Mesenchymal stem cell (in vitro differentiated cells and primary cell): ENCODE results near the gene ARID3A.
A peak's percentile ranks its signal among the peaks of the same experiment; 100 is the strongest.

ENCODE experiments used
- DNase-seq: peaks from one replicate; pipeline ENCODE4 v3.0.0-alpha.2; 2013
- H2AFZ ChIP-seq: one replicate; pipeline ENCODE4 v1.6.1; 2013; ENCODE audit warnings: low read depth, mild to moderate bottlenecking, control low read depth, inconsistent platforms, low read length, moderate library complexity
- H2AK5ac ChIP-seq: 2 replicates; pipeline ENCODE4 v1.6.1; 2013; ENCODE audit warnings: low read length, moderate library complexity, mild to moderate bottlenecking, inconsistent platforms; ENCODE audit not compliant: severe bottlenecking
- H2BK120ac ChIP-seq: one replicate; pipeline ENCODE4 v1.6.1; 2013; ENCODE audit warnings: low read depth, mild to moderate bottlenecking, inconsistent platforms, low read length, moderate library complexity
- H2BK12ac ChIP-seq, 2 experiments: one replicate each; pipeline ENCODE4 v1.6.1; 2013; ENCODE audit warnings: inconsistent platforms in 2 of 2, low read length in 2 of 2, mild to moderate bottlenecking in 2 of 2, moderate library complexity in 2 of 2, control low read depth in 1 of 2
- H2BK15ac ChIP-seq: one replicate; pipeline ENCODE4 v1.6.1; 2013; ENCODE audit warnings: mild to moderate bottlenecking, low read depth, inconsistent platforms; ENCODE audit not compliant: poor library complexity, severe bottlenecking
- H2BK5ac ChIP-seq: 2 replicates; pipeline ENCODE4 v1.6.1; 2013; ENCODE audit warnings: low read depth, mild to moderate bottlenecking, low read length, control low read depth, inconsistent platforms; ENCODE audit not compliant: poor library complexity, severe bottlenecking
- H3K14ac ChIP-seq, 2 experiments: one replicate each; pipeline ENCODE4 v1.6.1; 2013; ENCODE audit warnings: inconsistent platforms in 2 of 2, low read length in 2 of 2, control low read depth in 1 of 2, mild to moderate bottlenecking in 1 of 2, moderate library complexity in 1 of 2
- H3K18ac ChIP-seq, 2 experiments: one replicate each; pipeline ENCODE4 v1.6.1; 2013; ENCODE audit warnings: inconsistent platforms in 2 of 2, low read length in 2 of 2, control low read depth in 1 of 2, low read depth in 1 of 2, mild to moderate bottlenecking in 1 of 2
- H3K23ac ChIP-seq, 2 experiments: one replicate each; pipeline ENCODE4 v1.6.1; 2013; ENCODE audit warnings: inconsistent platforms in 2 of 2, low read length in 2 of 2, mild to moderate bottlenecking in 2 of 2, moderate library complexity in 2 of 2, control low read depth in 1 of 2
- H3K27ac ChIP-seq: 2 replicates; pipeline ENCODE4 v1.5.1; 2013; ENCODE audit warnings: mild to moderate bottlenecking, moderate library complexity, low read length, control low read depth, inconsistent platforms; ENCODE audit not compliant: poor library complexity, severe bottlenecking
- H3K27me3 ChIP-seq, 2 experiments: 2 replicates each; pipeline versions ENCODE4 v1.6.1 to v1.7.0; 2013; ENCODE audit warnings: low read length in 2 of 2, mild to moderate bottlenecking in 2 of 2, moderate library complexity in 2 of 2, control low read depth in 1 of 2, inconsistent platforms in 1 of 2; ENCODE audit not compliant: control insufficient read depth in 1 of 2, insufficient read depth in 1 of 2
- H3K36me3 ChIP-seq, 2 experiments: 2 replicates each; pipeline versions ENCODE4 v1.6.1 to v1.7.0; 2013; ENCODE audit warnings: low read length in 2 of 2, control low read depth in 1 of 2, inconsistent platforms in 1 of 2, low read depth in 1 of 2, mild to moderate bottlenecking in 1 of 2; ENCODE audit not compliant: insufficient read depth in 2 of 2, control insufficient read depth in 1 of 2
- H3K4ac ChIP-seq, 2 experiments: one replicate each; pipeline ENCODE4 v1.6.1; 2013; ENCODE audit warnings: inconsistent platforms in 2 of 2, low read length in 2 of 2, mild to moderate bottlenecking in 2 of 2, moderate library complexity in 2 of 2, control low read depth in 1 of 2, low read depth in 1 of 2
- H3K4me1 ChIP-seq: 2 replicates; pipeline ENCODE4 v1.6.1; 2013; ENCODE audit warnings: low read depth, low read length, control low read depth; ENCODE audit not compliant: control insufficient read depth, insufficient read depth
- H3K4me2 ChIP-seq: 2 replicates; pipeline ENCODE4 v1.6.1; 2013; ENCODE audit warnings: low read length, mild to moderate bottlenecking, inconsistent platforms; ENCODE audit not compliant: poor library complexity, severe bottlenecking
- H3K4me3 ChIP-seq, 2 experiments: 2 replicates each; pipeline versions ENCODE4 v1.5.1 to v1.7.0; 2013; ENCODE audit warnings: low read length in 2 of 2, mild to moderate bottlenecking in 2 of 2, control low read depth in 1 of 2, low read depth in 1 of 2; ENCODE audit not compliant: insufficient read depth in 1 of 2
- H3K79me1 ChIP-seq: replicated peaks from 2 replicates; pipeline ENCODE4 v1.6.1; 2013; ENCODE audit warnings: mild to moderate bottlenecking, control low read depth, low read length, inconsistent platforms; ENCODE audit not compliant: poor library complexity, severe bottlenecking
- H3K9ac ChIP-seq: 2 replicates; pipeline ENCODE4 v1.7.0; 2013; ENCODE audit warnings: mild to moderate bottlenecking, low read length, moderate library complexity
- H3K9me3 ChIP-seq: 2 replicates; pipeline ENCODE4 v1.7.0; 2013; ENCODE audit warnings: mild to moderate bottlenecking, low read length; ENCODE audit not compliant: control insufficient read depth
- H4K8ac ChIP-seq: one replicate; pipeline ENCODE4 v1.6.1; 2013; ENCODE audit warnings: inconsistent platforms, mild to moderate bottlenecking, low read length, moderate library complexity
- H4K91ac ChIP-seq: one replicate; pipeline ENCODE4 v1.6.1; 2013; ENCODE audit warnings: mild to moderate bottlenecking, low read length, inconsistent platforms
- WGBS: methylation state at CpG from one replicate; pipeline ENCODE4 v1.1.7; 2013; ENCODE audit warnings: mixed read lengths; 5-methylcytosine and 5-hydroxymethylcytosine counted together

ARID3A gene

GRCh38 chr19:898663-899062, 27.2 kb upstream of the ARID3A start:
- Histone ChIP-seq H3K14ac (no peak overlapping the region), H3K18ac (no peak overlapping the region), H2BK15ac (no peak overlapping the region), H2BK5ac (no peak overlapping the region), H3K79me1 (peaks cover 31% of the 10 kb centered on the region), H3K27me3 (no peaks in the 10 kb centered on the region), H3K9ac (no peak overlapping the region), H3K4ac (no peak overlapping the region), H3K4me1 (peaks cover 23% of the 10 kb centered on the region), H2AFZ (no peak overlapping the region), H4K8ac (peak overlapping the region; percentile 38), H2AK5ac (no peak overlapping the region), H4K91ac (no peak overlapping the region), H3K4me2 (no peak overlapping the region), H2BK12ac (no peak overlapping the region), H3K9me3 (no peaks in the 10 kb centered on the region), H3K23ac (no peak overlapping the region), H2BK120ac (no peak overlapping the region), H3K4me3 (no peak overlapping the region), H3K36me3 (peaks cover 26 to 62% of the 10 kb centered on the region in 2 experiments), H3K27ac (no peak overlapping the region)
- WGBS = 89% methylated on average over 15 of the region's 20 CpGs
- no peak for DNase-seq

- Histone ChIP-seq H3K9ac (no peak overlapping the region), H3K4me3 (no peak overlapping the region), H3K23ac (no peak overlapping the region), H3K18ac (no peak overlapping the region), H3K36me3 (peaks cover 26 to 69% of the 10 kb centered on the region in 2 experiments), H3K9me3 (no peaks in the 10 kb centered on the region), H2BK5ac (no peak overlapping the region), H2BK15ac (no peak overlapping the region), H3K79me1 (peaks cover 31% of the 10 kb centered on the region), H2BK12ac (no peak overlapping the region), H3K4me2 (no peak overlapping the region), H3K27me3 (no peaks in the 10 kb centered on the region), H3K27ac (no peak overlapping the region), H3K4ac (no peak overlapping the region), H4K8ac (no peak overlapping the region), H2AK5ac (no peak overlapping the region), H2AFZ (no peak overlapping the region), H4K91ac (no peak overlapping the region), H3K14ac (no peak overlapping the region), H3K4me1 (peaks cover 26% of the 10 kb centered on the region), H2BK120ac (no peak overlapping the region)
- WGBS = 92% methylated on average over 32 of the region's 32 CpGs
- no peak for DNase-seq
These were observed 26.3 kb upstream of the ARID3A start for GRCh38 chr19:899336-900042.

GRCh38 chr19:900043-900301, 25.9 kb upstream of the ARID3A start:
- WGBS = 93% methylated on average over 15 of the region's 15 CpGs
- Histone ChIP-seq H3K18ac (no peak overlapping the region), H3K23ac (no peak overlapping the region), H3K4ac (no peak overlapping the region), H3K9me3 (no peaks in the 10 kb centered on the region), H3K27me3 (no peaks in the 10 kb centered on the region), H3K4me3 (no peak overlapping the region), H3K4me1 (peaks cover 26% of the 10 kb centered on the region), H3K27ac (no peak overlapping the region), H2AK5ac (no peak overlapping the region), H3K4me2 (no peak overlapping the region), H3K79me1 (peaks cover 31% of the 10 kb centered on the region), H2AFZ (no peak overlapping the region), H3K14ac (no peak overlapping the region), H4K91ac (no peak overlapping the region), H2BK12ac (no peak overlapping the region), H2BK15ac (peak overlapping the region; percentile 15), H3K9ac (no peak overlapping the region), H2BK120ac (no peak overlapping the region), H3K36me3 (peaks cover 26 to 69% of the 10 kb centered on the region in 2 experiments), H2BK5ac (no peak overlapping the region), H4K8ac (no peak overlapping the region)
- DNase-seq = no peak

DNA sequence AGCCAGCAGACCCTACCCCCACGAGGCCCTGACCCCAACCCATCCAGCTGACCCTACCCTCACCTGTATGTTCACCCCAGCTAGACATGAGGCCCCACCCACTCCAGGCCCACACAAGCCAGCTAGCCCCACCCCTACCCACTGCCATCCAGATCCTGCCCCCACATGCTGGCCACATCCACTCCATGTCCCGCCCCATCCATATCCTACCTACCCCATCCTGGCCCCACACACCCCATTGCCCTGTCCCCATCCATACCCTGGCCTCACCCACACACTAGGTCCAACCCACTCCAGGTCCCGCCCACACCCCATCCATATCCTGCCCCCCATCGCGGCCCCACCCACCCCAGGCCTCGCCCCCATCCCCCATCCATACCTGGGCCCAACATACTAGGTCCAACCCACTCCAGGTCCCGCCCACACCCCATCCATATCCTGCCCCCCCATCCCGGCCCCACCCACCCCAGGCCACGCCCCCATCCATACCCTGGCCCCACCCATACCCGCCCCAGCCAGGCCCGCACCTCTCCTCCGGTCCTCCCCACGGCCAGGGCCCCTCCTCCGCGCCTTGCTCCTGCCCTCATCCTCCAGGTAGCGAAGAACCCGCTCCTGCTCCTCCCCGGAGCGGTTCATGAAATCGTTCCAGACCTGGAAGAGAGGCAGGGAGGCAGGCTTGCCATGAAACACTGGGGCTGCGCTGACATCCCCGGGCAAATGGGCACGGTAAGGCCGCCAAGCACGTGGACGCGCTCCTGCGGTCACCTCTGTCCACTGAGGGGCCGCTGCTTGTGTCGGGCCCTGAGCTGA, 25.3 kb upstream of the ARID3A start:
- Histone ChIP-seq H2BK5ac (no peak overlapping the region), H3K23ac (no peak overlapping the region), H2BK15ac (peak overlapping the region; percentile 90), H3K4me1 (peaks cover 25% of the 10 kb centered on the region), H3K4me3 (no peak overlapping the region), H3K9ac (no peak overlapping the region), H3K4me2 (no peak overlapping the region), H3K14ac (no peak overlapping the region), H3K18ac (no peak overlapping the region), H2AK5ac (no peak overlapping the region), H3K27ac (no peak overlapping the region), H3K79me1 (peaks cover 30% of the 10 kb centered on the region), H2BK120ac (no peak overlapping the region), H3K27me3 (no peaks in the 10 kb centered on the region), H2BK12ac (no peak overlapping the region), H4K91ac (no peak overlapping the region), H4K8ac (peak overlapping the region; percentile 64), H3K36me3 (peaks cover 26 to 69% of the 10 kb centered on the region in 2 experiments), H2AFZ (no peak overlapping the region), H3K4ac (no peak overlapping the region), H3K9me3 (no peaks in the 10 kb centered on the region)
- DNase-seq = no peak
- 92% methylated on average over 25 of the region's 30 CpGs for WGBS
